Stimulated activated effector memory CD8-positive, alpha-beta T cell treated with anti-CD3 and anti-CD28 coated beads, Interleukin-12 subunit alpha, Interleukin-12 subunit beta, amount 100 ng/mL, for 72 hours (primary cell): ENCODE results near the gene AAK1.

Experiments
- ATAC-seq: fragments of 150-1000 bp; cut with Tn5 transposase; 2 replicates; pipeline ENCODE4 v1.10.0; 2021
- DNase-seq, 2 donors: peaks; one replicate each; pipeline ENCODE4 v3.0.0; 2021 to 2022; ENCODE audit warnings: low spot score in 2 of 2
- H3K27ac Mint-ChIP-seq: one replicate; pipeline ENCODE4 v1.8.0; 2022; ENCODE audit warnings: mild to moderate bottlenecking, mixed read lengths
- H3K36me3 Mint-ChIP-seq: one replicate; pipeline ENCODE4 v1.8.0; 2022; ENCODE audit warnings: mild to moderate bottlenecking, mixed read lengths
- H3K4me1 Mint-ChIP-seq: one replicate; pipeline ENCODE4 v1.8.0; 2022; ENCODE audit warnings: mixed read lengths
- H3K4me3 Mint-ChIP-seq: one replicate; pipeline ENCODE4 v1.8.0; 2022; ENCODE audit warnings: mild to moderate bottlenecking, mixed read lengths
- H3K9me3 Mint-ChIP-seq: one replicate; pipeline ENCODE4 v1.8.0; 2022; ENCODE audit warnings: mixed read lengths

AAK1 gene

GRCh38 chr2:69509011-69509749, 134.4 kb downstream of the AAK1 start:
- no peak for ATAC-seq

GRCh38 chr2:69505710-69506109, 137.8 kb downstream of the AAK1 start:
- ATAC-seq = no peak
- no peaks in the 10 kb centered on the region for H3K9me3 Mint-ChIP-seq
- peaks cover 100% of the 10 kb centered on the region for H3K36me3 Mint-ChIP-seq
- H3K4me3 Mint-ChIP-seq = no peak overlapping the region
- no peak overlapping the region for H3K27ac Mint-ChIP-seq
- peaks cover 27% of the 10 kb centered on the region for H3K4me1 Mint-ChIP-seq
- no peak for DNase-seq

More at GRCh38 chr2:69509011-69509749, 134.4 kb downstream of the AAK1 start:
- peaks cover 100% of the 10 kb centered on the region for H3K36me3 Mint-ChIP-seq
- peak overlapping the region; percentile 94 for H3K27ac Mint-ChIP-seq
- no peak overlapping the region for H3K4me3 Mint-ChIP-seq
- H3K9me3 Mint-ChIP-seq = no peaks in the 10 kb centered on the region
- DNase-seq = no peak
- H3K4me1 Mint-ChIP-seq = peaks cover 27% of the 10 kb centered on the region

GRCh38 chr2:69501301-69501700, 142.2 kb downstream of the AAK1 start:
- DNase-seq = no peak
- no peak for ATAC-seq
- Mint-ChIP-seq H3K27ac (no peak overlapping the region), H3K9me3 (no peaks in the 10 kb centered on the region), H3K4me1 (peaks cover 7% of the 10 kb centered on the region), H3K36me3 (peaks cover 98% of the 10 kb centered on the region), H3K4me3 (no peak overlapping the region)

DNA sequence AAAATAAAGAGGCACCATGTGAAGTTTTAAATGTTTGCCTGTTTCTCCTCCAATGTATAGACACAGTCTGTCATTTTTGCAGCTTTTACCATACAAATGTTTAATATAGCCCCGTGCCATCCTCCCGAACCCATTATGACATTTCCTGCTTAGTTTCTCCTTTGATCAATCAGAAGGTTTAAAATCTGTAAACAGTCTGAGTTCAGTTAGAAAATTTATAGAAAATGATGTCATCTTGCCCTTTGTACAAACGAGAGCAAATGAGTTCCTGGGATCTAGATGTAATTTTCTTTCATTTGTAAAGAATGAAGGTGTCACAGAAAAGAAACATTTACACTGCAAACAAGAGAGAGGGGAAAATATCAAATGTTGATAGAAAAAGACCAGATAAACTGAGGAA, 143.6 kb downstream of the AAK1 start:
- peaks cover 7% of the 10 kb centered on the region for H3K4me1 Mint-ChIP-seq
- no peak overlapping the region for H3K4me3 Mint-ChIP-seq
- no peaks in the 10 kb centered on the region for H3K9me3 Mint-ChIP-seq
- H3K27ac Mint-ChIP-seq = peak overlapping the region; percentile 70
- H3K36me3 Mint-ChIP-seq = peaks cover 95% of the 10 kb centered on the region
- no peak for ATAC-seq
- no peak for DNase-seq

DNA sequence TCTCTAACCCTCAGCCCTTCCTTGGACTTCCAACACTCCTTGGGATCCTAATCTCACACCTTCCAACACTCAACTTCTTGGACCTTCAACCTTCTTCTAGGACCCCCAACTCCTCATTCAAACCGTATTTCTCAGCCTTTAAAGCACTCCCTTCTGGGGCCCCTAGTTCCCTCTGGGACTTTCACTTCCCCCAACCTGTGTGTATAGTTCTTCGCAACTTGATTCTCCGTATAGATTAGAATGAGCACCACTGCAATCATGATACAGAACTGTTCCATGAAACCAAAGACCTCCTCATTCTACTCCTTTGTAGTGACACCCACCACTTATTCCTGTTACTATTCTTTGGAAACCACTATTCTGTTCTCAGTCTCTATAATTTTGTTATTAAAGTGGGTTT, 144.3 kb downstream of the AAK1 start:
- DNase-seq = no peak
- Mint-ChIP-seq H3K4me3 (no peak overlapping the region), H3K36me3 (peaks cover 95% of the 10 kb centered on the region), H3K27ac (peak overlapping the region; percentile 70), H3K9me3 (no peaks in the 10 kb centered on the region), H3K4me1 (peaks cover 7% of the 10 kb centered on the region)
- no peak for ATAC-seq

- Mint-ChIP-seq H3K4me3 (no peak overlapping the region), H3K36me3 (peaks cover 85% of the 10 kb centered on the region), H3K4me1 (peaks cover 22% of the 10 kb centered on the region), H3K9me3 (no peaks in the 10 kb centered on the region), H3K27ac (peak overlapping the region; percentile 5)
- DNase-seq = no peak
- ATAC-seq = no peak
These were observed 147.7 kb downstream of the AAK1 start for GRCh38 chr2:69495861-69496260.

- peak overlapping the region; percentile 32 for H3K27ac Mint-ChIP-seq
- H3K9me3 Mint-ChIP-seq = no peaks in the 10 kb centered on the region
- ATAC-seq = no peak
- peaks cover 30% of the 10 kb centered on the region for H3K4me1 Mint-ChIP-seq
- no peak for DNase-seq
- H3K4me3 Mint-ChIP-seq = no peak overlapping the region
- H3K36me3 Mint-ChIP-seq = peaks cover 82% of the 10 kb centered on the region
These were observed 148.5 kb downstream of the AAK1 start for GRCh38 chr2:69495008-69495407.

DNA sequence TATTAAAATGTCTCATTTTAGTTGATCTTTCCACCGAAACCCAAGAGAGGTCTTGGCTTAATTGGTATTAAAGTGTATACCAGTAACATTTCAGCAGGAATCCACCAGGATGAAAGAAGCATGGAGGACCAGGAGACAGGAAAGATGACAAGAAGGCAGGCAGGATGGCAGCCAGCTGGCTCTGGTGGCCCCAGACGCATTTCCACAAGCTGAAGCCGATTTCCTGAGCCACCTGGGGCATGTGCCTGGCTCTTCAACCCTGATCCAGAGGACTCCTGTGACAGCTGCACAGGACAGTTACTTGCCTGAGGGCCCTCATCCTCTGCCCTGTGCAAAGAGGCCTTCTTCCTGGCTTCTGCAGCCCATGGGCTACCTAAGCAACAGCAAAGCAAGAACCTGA, 149.4 kb downstream of the AAK1 start:
- H3K4me3 Mint-ChIP-seq = no peak overlapping the region
- peaks cover 29% of the 10 kb centered on the region for H3K4me1 Mint-ChIP-seq
- DNase-seq = no peak
- H3K27ac Mint-ChIP-seq = peak overlapping the region; percentile 32
- ATAC-seq = no peak
- no peaks in the 10 kb centered on the region for H3K9me3 Mint-ChIP-seq
- H3K36me3 Mint-ChIP-seq = peaks cover 82% of the 10 kb centered on the region

- no peaks in the 10 kb centered on the region for H3K9me3 Mint-ChIP-seq
- peaks cover 82% of the 10 kb centered on the region for H3K36me3 Mint-ChIP-seq
- H3K27ac Mint-ChIP-seq = peak overlapping the region; percentile 32
- H3K4me1 Mint-ChIP-seq = peaks cover 25% of the 10 kb centered on the region
- no peak for ATAC-seq
- no peak overlapping the region for H3K4me3 Mint-ChIP-seq
- no peak for DNase-seq
These were observed 150.3 kb downstream of the AAK1 start for GRCh38 chr2:69493268-69493667.

DNA sequence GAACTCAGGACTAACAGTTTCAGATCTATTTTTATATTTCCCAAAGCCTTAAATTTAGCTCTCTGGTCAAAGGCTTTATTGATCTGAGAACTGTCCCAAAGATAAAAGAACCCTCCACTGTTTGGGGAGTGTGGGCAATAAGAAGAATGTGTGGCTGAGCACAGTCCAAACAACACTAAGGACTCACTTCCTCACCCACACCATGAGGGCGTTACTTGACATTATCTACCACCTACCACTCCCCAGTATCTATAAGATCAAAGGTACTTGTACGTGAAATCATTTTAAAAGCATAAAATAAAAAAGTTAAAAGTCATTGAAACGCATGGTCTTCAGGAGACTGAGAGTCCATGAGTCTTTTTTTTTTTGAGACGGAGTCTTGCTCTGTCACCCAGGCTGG, 151.7 kb downstream of the AAK1 start:
- Mint-ChIP-seq H3K36me3 (peaks cover 83% of the 10 kb centered on the region), H3K9me3 (no peaks in the 10 kb centered on the region), H3K4me1 (peaks cover 25% of the 10 kb centered on the region), H3K27ac (peak overlapping the region; percentile 32), H3K4me3 (no peak overlapping the region)
- no peak for DNase-seq
- ATAC-seq = no peak

DNA sequence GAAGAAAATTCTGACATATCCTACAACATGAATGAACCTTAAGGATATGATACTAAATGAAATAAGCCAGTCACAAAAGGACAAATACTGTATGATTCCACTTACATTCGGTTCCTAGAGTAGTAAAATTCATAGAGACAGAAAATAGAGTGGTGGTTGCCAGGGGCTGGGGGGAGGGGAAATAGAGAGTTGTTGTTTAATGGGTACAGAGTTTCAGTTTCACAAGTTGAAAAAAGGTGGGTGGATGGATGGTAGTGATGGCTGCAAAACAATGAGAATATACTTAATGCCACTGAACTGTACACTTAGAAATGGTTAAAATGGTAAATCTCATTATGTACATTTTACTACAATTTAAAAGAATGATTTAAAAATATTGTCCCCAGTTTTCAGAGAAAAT, 153.1 kb downstream of the AAK1 start:
- peaks cover 84% of the 10 kb centered on the region for H3K36me3 Mint-ChIP-seq
- H3K9me3 Mint-ChIP-seq = no peaks in the 10 kb centered on the region
- peaks cover 27% of the 10 kb centered on the region for H3K4me1 Mint-ChIP-seq
- no peak overlapping the region for H3K4me3 Mint-ChIP-seq
- DNase-seq (no peak), ATAC-seq (peak; percentile 77)
- H3K27ac Mint-ChIP-seq = peak overlapping the region; percentile 44

- H3K4me1 Mint-ChIP-seq = peaks cover 31% of the 10 kb centered on the region
- no peak overlapping the region for H3K4me3 Mint-ChIP-seq
- H3K27ac Mint-ChIP-seq = peak overlapping the region; percentile 44
- peaks cover 85% of the 10 kb centered on the region for H3K36me3 Mint-ChIP-seq
- H3K9me3 Mint-ChIP-seq = no peaks in the 10 kb centered on the region
- no peak for DNase-seq
- no peak for ATAC-seq
These were observed 153.7 kb downstream of the AAK1 start for GRCh38 chr2:69489793-69490192.

DNA sequence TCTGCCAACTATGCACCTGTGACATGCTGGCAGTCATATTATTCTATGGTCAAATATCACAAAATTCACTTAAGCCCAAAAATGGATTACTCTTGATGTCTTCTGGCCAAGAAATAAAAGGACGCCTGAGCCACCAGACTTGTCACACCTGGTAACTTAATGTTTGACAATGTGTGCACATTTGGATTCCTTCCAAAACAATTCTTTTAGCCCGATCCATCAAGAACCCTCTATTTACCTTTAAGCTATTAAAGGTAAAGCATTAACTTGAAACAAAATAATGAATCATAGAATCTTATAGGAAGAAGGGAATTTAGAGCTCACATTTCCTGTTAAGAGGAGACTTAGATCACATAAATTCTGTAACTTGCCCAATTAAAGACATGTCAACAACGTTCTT, 159.8 kb downstream of the AAK1 start:
- peaks cover 96% of the 10 kb centered on the region for H3K36me3 Mint-ChIP-seq
- ATAC-seq (no peak), DNase-seq (no peak)
- H3K9me3 Mint-ChIP-seq = no peaks in the 10 kb centered on the region
- H3K4me3 Mint-ChIP-seq = no peak overlapping the region
- H3K27ac Mint-ChIP-seq = peak overlapping the region; percentile 45
- H3K4me1 Mint-ChIP-seq = peaks cover 16% of the 10 kb centered on the region

- Mint-ChIP-seq H3K4me1 (peaks cover 19% of the 10 kb centered on the region), H3K4me3 (no peak overlapping the region), H3K27ac (peak overlapping the region; percentile 45), H3K9me3 (no peaks in the 10 kb centered on the region), H3K36me3 (peaks cover 96% of the 10 kb centered on the region)
- DNase-seq (no peak), ATAC-seq (no peak)
These were observed 160.5 kb downstream of the AAK1 start for GRCh38 chr2:69483024-69483423.

GRCh38 chr2:69482471-69482870, 161.1 kb downstream of the AAK1 start:
- no peak overlapping the region for H3K4me3 Mint-ChIP-seq
- peaks cover 94% of the 10 kb centered on the region for H3K36me3 Mint-ChIP-seq
- peak overlapping the region; percentile 24 for H3K27ac Mint-ChIP-seq
- no peaks in the 10 kb centered on the region for H3K9me3 Mint-ChIP-seq
- ATAC-seq (no peak), DNase-seq (no peak)
- H3K4me1 Mint-ChIP-seq = peaks cover 25% of the 10 kb centered on the region

- Mint-ChIP-seq H3K9me3 (no peaks in the 10 kb centered on the region), H3K27ac (no peak overlapping the region), H3K36me3 (peaks cover 89% of the 10 kb centered on the region), H3K4me1 (peaks cover 35% of the 10 kb centered on the region), H3K4me3 (no peak overlapping the region)
- ATAC-seq (no peak), DNase-seq (no peak)
These were observed 162.1 kb downstream of the AAK1 start for GRCh38 chr2:69481421-69481820.
